Activated T-cell treated with anti-CD3 and anti-CD28 coated beads for 1 hour (primary cell): ENCODE measurements around the gene TMEM88.
"Not testable (repeated sequence)": the region's sequence is repeated elsewhere in the genome, so short reads cannot be mapped to it uniquely, and the experiment has no call there.

Source experiments
- DNase-seq: peaks from one replicate; pipeline ENCODE4 v3.0.0-alpha.2; 2020; ENCODE audit warnings: low read depth

TMEM88 gene

GRCh38 chr17:7856011-7856810, 1.3 kb downstream of the TMEM88 start:
- no peak for DNase-seq

DNA sequence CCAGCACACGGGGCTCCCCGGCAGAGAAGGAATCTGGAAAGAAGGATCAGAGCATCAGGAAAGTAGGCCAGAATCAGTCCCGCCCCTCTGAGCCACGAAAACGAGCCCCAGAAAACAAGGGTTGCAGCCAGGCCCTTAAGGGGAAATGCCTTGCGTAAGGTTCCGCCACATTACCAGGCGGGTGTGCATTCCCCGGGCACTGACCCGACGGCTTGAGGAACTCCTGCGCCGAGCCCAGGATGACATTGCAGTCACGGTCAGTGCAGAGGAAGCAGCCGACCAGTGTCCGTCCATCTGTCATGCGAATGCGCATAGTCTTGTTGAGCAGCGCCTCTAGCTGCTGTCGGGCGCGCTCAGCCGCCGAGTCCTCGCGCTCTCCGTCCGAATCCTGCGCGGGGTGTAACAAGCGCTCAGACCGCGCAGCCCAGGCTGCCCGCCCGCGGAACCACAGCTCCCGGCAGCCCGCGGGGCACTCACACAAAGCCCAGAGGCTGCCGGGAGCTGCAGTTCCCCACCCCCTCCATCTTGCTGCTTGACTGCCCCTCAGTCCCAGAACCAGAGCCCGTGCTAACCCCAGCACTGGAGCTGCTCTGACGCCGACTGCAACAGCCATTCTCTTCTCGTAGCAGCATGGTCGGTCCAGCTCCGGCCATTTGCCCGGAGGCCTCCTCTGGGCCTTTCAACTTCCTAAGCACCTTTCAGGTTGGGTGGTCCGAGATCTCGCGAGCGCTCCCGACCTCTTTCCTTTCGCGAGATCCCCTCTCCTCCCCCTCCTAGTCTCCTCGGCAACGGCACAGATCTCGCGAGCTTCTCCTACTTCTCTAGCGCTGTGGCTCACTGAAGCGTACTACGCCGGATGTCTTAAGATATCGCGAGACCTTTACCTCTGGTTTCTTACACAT, 2.2 kb downstream of the TMEM88 start, which contains the start of gene NAA38:
TSS of gene NAA38 (minus strand) at position 749 of the 902 bp plus-strand sequence. CDS start at position 653, 96 bp downstream.
- DNase-seq, result peak; percentile 88

DNA sequence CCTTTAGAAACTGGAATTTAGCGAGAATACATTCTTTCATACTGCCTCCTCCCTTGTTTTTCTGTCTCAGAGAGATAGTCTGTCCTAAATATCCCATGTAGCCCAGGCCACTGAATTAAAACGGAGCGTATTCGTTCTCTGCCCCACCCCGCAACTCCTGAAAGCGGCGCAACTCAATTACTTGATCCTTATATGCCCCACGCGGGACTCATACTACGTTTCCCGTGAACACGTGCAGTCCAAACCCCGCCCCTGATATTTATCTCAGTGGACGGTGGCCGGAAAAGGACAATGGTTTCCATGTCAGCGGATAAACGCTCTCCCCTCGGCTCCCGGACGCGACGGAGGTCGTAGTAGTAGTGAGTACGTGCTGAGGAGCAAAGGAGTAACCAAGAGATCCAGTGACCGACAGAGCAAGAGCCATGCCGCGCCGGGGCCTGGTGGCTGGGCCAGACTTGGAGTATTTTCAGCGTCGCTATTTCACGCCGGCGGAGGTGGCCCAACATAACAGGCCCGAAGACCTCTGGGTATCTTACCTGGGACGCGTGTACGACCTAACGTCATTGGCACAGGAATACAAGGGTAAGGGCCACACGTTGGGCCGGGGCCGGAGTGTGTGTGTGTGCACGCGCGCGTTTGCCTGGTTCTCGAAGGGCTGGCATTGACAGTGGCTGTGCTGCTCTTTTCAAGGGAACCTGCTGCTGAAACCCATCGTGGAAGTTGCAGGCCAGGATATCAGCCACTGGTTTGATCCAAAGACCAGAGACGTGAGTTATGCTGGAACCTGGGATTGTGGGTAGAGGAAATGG, 3.1 kb downstream of the TMEM88 start, which contains the start of gene CYB5D1:
TSS of gene CYB5D1 (plus strand) at position 291 of the 809 bp plus-strand sequence. CDS start at position 423, 132 bp downstream.
- DNase-seq, result peak; percentile 81

- DNase-seq, result no peak
Observed at GRCh38 chr17:7858522-7858810, 3.6 kb downstream of the TMEM88 start.

- no peak for DNase-seq
Observed at GRCh38 chr17:7859028-7859427, 4.2 kb downstream of the TMEM88 start.

- no peak for DNase-seq
Observed at GRCh38 chr17:7862692-7863437, 8.0 kb downstream of the TMEM88 start.

DNA sequence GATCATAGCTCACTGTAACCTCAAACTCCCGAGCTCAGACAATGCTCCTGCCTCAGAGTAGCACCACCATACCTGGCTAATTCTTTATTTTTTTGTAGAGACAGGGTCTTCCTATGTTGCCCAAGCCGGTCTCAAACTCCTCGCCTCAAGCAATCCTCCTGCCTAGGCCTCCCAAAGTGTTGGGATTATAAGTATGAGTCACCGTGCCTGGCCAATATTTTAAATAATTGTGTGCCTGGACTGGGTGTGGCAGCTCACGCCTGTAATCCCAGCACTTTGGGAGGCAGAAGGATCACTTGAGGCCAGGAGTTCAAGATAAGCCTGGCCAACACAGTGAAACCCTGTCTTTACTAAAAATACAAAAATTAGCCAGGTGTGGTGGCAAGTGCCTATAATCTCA, 9.5 kb downstream of the TMEM88 start:
- DNase-seq, result not testable (repeated sequence)

DNA sequence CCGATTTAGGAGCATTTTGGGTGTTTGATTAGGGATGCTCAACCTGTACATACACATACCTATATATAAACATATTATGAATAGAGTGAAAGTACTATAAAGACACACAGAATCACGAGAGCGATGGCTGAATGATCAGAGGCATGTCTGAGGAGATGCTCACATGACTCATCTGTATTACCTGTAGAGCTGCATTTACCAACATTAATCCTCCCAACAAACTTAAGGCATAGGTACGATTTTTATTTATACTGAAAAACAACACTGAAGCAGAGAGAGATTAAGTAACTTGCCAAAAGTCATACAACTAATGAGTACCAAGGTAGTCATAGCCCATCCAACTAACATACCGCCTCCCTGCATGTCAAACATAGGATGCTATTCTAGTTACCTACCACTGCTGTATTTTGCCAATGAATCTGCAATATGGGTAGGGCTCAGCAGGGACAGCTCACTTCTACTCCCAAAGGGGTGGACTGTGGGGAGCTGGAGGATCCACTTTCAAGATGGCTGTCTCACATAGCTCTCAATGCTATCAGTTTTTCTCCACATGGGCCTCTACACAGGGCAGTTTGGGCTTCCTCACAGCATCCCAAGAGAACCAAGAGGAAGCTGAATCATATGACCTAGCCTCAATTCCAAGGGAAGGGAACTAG, 10.3 kb downstream of the TMEM88 start:
- no peak for DNase-seq

GRCh38 chr17:7867881-7868329, 13.0 kb downstream of the TMEM88 start:
- DNase-seq, result no peak

GRCh38 chr17:7873051-7873450, 18.2 kb downstream of the TMEM88 start:
- DNase-seq, result no peak

GRCh38 chr17:7875804-7876370, 21.0 kb downstream of the TMEM88 start:
- DNase-seq, result no peak

GRCh38 chr17:7878234-7878633, 23.4 kb downstream of the TMEM88 start:
- DNase-seq, result no peak

DNA sequence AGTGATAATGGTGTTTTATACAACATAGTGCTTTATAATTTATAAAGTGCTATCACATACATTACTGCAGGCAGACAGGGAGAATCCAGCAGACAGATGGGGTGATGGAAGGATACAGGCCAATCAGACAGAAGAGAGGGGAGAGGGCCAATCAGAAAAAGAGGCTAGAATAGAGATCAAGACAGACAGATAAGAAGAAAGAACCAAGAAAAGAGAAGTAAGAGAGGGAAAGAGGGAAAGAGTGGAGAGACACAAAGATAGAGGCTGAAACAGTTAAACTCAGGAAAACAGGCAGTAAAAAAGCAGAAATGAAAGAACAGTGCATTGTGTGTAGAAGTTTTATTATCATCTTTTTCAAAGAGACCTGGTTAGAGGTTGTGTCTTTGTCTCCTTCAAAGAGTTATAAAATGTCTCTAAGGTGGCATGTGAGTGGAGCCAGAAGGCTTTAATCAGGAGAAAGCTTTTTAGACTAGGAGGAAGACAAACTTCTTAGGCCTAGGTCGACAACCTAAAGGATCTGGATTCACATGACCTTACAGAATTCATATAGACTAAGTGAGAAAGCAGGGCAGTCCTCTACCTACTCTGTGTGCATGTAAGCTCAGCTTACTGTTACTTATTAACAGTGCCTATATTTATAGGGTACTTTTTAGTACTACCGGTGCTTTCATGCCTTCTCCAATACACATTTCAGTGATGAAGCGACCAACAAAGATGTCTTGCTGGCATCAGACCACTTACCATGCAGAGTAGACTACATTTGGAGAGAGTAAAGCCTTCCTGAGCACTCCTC, 25.4 kb downstream of the TMEM88 start:
- no peak for DNase-seq

- DNase-seq, result no peak
Observed at GRCh38 chr17:7881276-7882054, 26.6 kb downstream of the TMEM88 start.

- DNase-seq, result no peak
Observed at GRCh38 chr17:7882068-7882467, 27.2 kb downstream of the TMEM88 start.

- no peak for DNase-seq
Observed at GRCh38 chr17:7882629-7883028, 27.8 kb downstream of the TMEM88 start.

DNA sequence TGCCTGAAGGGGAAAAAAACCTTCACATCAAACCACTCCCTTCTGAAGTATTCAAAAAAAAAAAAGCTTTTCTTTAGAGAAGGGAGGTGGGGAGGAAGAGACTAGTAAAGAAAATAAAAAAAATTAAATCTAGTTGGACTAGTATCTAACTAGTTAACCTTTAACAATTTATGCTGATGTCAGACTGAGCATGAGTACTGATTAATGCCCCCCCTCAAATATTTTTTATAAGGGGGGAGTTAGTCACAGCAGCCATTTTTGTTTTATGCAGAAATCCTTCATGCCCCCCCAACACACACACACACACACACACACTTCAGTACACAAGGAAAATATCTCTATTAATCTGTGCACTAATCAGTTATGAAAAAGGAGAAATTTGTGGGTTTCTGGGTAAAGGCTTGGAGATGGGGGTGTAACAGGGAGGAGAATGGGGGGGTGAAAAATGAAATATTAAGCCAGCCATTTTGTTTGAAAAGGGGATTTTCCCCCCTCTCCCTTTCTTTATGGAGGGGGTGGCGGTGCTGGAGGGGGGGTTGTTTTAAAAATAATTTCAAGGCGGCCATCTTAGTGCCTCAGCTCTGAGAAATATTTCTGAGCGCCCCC, 29.0 kb downstream of the TMEM88 start:
- no peak for DNase-seq
